Measurements from ENCODE around the gene FAM217B. TPM values are rescaled to one million over a fixed set of nuclear protein-coding genes. Genes with fewer than 3 reads are reported as not detected.

Gene FAM217B
- total RNA-seq, 4 donors from 2014 or later, result 9.4 to 15.9 (median 12.9) TPM

DNA sequence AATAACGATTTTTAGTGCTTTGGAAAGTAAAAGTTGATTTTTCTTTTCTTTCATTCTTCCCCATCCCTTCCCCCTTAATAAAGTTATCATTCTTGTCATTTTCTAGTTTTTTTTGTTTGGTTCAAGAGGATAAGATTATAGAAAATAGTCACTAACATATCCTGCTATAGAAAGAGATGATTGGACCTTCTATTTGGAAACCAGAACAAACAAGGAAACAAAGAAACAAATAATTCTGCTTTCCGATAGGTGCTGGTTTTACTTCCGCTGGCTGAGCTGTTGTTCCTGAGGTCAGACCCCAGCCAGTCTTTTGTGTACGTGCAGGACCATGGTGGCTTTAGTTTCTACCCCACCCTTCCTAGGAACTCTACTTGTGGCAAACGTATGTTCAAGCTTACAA, 17.9 kb downstream of the FAM217B start, which contains the start of gene CDH26:
Gene CDH26, plus strand, starts transcription at position 301 of the 400 bp plus-strand sequence. CDS start 304 bp downstream, outside the sequence.
- H3K4me1 ChIP-seq, result no peaks in the 10 kb centered on the region
- H3K9me3 ChIP-seq, result no peaks in the 10 kb centered on the region
- intact Hi-C loops (cut with DNase I), result no loop called here
- H3K27ac ChIP-seq, result no peak within 1 kb of the TSS
- no peak for DNase-seq
- TF ChIP-seq POLR2A (IDR thresholded peaks at IDR 0.05), result no peak
- TF ChIP-seq, protein P1, sequence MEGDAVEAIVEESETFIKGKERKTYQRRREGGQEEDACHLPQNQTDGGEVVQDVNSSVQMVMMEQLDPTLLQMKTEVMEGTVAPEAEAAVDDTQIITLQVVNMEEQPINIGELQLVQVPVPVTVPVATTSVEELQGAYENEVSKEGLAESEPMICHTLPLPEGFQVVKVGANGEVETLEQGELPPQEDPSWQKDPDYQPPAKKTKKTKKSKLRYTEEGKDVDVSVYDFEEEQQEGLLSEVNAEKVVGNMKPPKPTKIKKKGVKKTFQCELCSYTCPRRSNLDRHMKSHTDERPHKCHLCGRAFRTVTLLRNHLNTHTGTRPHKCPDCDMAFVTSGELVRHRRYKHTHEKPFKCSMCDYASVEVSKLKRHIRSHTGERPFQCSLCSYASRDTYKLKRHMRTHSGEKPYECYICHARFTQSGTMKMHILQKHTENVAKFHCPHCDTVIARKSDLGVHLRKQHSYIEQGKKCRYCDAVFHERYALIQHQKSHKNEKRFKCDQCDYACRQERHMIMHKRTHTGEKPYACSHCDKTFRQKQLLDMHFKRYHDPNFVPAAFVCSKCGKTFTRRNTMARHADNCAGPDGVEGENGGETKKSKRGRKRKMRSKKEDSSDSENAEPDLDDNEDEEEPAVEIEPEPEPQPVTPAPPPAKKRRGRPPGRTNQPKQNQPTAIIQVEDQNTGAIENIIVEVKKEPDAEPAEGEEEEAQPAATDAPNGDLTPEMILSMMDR (IDR thresholded peaks at IDR 0.05), result no peak
- no peaks in the 10 kb centered on the region for H3K36me3 ChIP-seq
- H3K4me3 ChIP-seq (replicated peaks in 1 of 3), result no peak within 1 kb of the TSS
- 82 to 87% methylated on average over 5 of the region's 5 CpGs for WGBS, 2 donors
- H3K27me3 ChIP-seq, result no peaks in the 10 kb centered on the region

DNA sequence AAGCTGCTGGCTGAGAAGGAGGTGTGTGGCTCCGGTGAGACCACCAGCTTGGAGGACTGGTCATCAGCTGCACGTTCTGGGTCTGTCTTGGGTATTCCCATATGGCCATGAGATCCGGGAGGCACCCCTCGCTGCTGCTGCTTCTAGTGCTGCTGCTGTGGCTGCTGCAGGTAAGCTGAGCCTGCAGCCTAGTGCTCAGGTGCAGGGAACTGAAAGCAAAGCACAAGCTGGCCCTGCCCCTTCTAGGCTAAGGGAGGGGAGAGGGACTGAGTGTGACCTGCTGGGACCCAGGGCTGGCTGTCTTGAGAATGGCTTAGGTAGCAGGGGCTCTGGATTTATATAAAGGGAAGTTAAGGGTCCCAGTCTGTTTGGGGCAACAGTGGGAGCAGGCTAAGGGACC, 18.4 kb downstream of the FAM217B start:
- H3K36me3 ChIP-seq, result no peaks in the 10 kb centered on the region
- no peak overlapping the region for H3K27ac ChIP-seq
- WGBS, 2 donors, result 83 to 85% methylated on average over 4 of the region's 4 CpGs
- intact Hi-C loops (cut with DNase I), result no loop called here
- H3K9me3 ChIP-seq, result no peaks in the 10 kb centered on the region
- no peak overlapping the region for H3K4me3 ChIP-seq (replicated peaks in 1 of 3)
- no peaks in the 10 kb centered on the region for H3K27me3 ChIP-seq
- no peaks in the 10 kb centered on the region for H3K4me1 ChIP-seq
- TF ChIP-seq POLR2A (IDR thresholded peaks at IDR 0.05), result no peak
- TF ChIP-seq, protein P1 (IDR thresholded peaks at IDR 0.05), result no peak
- DNase-seq, result no peak

DNA sequence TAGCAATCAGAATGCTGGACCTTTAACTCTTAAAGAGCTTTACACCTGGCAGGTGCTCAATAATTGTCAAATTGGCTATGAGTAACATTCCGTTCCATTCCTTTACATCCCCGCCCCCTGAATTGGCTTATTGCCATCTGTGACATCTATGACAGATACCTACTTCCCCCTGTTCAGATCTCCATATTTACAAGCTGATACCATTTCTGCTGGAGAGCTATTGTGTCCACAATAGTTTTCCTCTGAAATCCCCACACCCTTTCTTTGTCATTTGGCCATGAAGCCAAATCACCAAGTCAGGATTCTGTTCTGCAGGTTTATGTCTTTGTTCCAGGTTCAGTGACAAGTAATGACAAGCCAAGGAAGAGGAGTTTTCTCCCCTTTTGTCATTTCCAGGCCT, 21.2 kb downstream of the FAM217B start:
- no peaks in the 10 kb centered on the region for H3K36me3 ChIP-seq
- no peaks in the 10 kb centered on the region for H3K9me3 ChIP-seq
- intact Hi-C loops (cut with DNase I), result no loop called here
- H3K4me1 ChIP-seq, result no peaks in the 10 kb centered on the region
- WGBS, 2 donors, result 71 to 85% methylated on average over 2 of the region's 2 CpGs
- H3K27me3 ChIP-seq, result no peaks in the 10 kb centered on the region
- no peak overlapping the region for H3K27ac ChIP-seq
- no peak for TF ChIP-seq POLR2A (IDR thresholded peaks at IDR 0.05)
- TF ChIP-seq, protein P1 (IDR thresholded peaks at IDR 0.05), result no peak
- no peak for DNase-seq
- no peak overlapping the region for H3K4me3 ChIP-seq (replicated peaks in 1 of 3)

DNA sequence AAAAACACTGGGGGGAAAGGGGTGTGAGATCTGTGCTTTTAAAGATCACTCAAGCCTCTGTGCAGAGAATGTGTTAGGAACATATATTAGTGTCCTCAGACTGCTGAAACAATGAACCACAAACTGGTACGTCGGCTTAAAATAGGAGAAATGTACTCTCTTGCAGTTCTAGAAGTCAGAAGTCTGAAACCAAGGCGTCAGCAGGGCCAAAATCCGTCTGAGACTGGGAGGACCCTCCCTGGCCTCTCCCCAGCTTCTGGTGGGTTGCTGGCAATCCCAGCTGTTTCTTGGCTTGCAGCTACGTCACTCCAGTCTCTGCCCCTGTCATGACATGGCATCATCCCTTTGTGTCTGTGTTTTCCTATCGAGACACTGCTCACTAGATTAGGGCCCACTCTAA, 22.0 kb downstream of the FAM217B start:
- DNase-seq, result no peak
- intact Hi-C loops (cut with DNase I), result no loop called here
- Histone ChIP-seq H3K36me3 (no peaks in the 10 kb centered on the region), H3K27me3 (no peaks in the 10 kb centered on the region), H3K27ac (no peak overlapping the region), H3K9me3 (no peaks in the 10 kb centered on the region), H3K4me1 (no peaks in the 10 kb centered on the region), H3K4me3 (replicated peaks in 1 of 3) (no peak overlapping the region)
- WGBS, 2 donors, result 80 to 83% methylated on average over 6 of the region's 6 CpGs
- TF ChIP-seq, protein P1 (IDR thresholded peaks at IDR 0.05), result no peak
- no peak for TF ChIP-seq POLR2A (IDR thresholded peaks at IDR 0.05)

DNA sequence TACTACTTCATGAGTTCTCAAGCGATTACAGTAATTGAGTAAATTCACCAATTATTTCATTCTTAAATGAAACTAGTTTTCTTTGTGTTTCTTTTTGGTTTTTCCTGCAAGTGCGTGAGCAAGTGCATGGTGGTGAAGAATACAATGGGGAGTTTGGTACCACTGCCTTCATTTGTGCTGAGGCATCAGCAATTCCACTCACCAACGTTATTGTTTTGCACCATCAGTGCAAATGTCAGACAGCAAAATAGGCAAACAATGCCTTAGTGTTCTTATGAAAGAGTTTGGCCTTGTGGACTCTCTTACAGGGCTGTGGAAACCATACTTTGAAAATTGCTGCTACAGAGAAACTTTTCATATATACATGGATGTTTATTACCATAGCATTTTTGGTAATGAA, 26.2 kb downstream of the FAM217B start:
- Histone ChIP-seq H3K27ac (no peak overlapping the region), H3K4me1 (no peaks in the 10 kb centered on the region), H3K4me3 (replicated peaks in 1 of 3) (no peak overlapping the region), H3K36me3 (no peaks in the 10 kb centered on the region), H3K27me3 (no peaks in the 10 kb centered on the region), H3K9me3 (no peaks in the 10 kb centered on the region)
- intact Hi-C loops (cut with DNase I), result no loop called here
- WGBS, 2 donors, result 82 to 87% methylated on average over 3 of the region's 3 CpGs
- DNase-seq, result no peak
- TF ChIP-seq, protein P1 (IDR thresholded peaks at IDR 0.05), result no peak
- no peak for TF ChIP-seq POLR2A (IDR thresholded peaks at IDR 0.05)
